PFSK-1 (cell line): ENCODE results near the gene SMIM1.

Experiments
- FOXP2 ChIP-seq: optimal IDR thresholded peaks from 2 replicates; pipeline ENCODE3; 2011; ENCODE audit warnings: borderline replicate concordance, control low read depth, inconsistent platforms; ENCODE audit not compliant: insufficient read depth; ENCODE audit errors: extremely low read length, extremely low read depth
- POLR2AphosphoS5 ChIP-seq: IDR thresholded peaks from 2 replicates; pipeline ENCODE4 v1.6.1; 2012; ENCODE audit warnings: low read depth, mild to moderate bottlenecking, control low read depth, low read length, moderate library complexity
- REST ChIP-seq, 2 experiments: IDR thresholded peaks; 2 replicates each; pipeline versions ENCODE4 v1.6.1 to v1.8.0; 2011 to 2012; ENCODE audit warnings: low read depth in 2 of 2, low read length in 2 of 2, control low read depth in 1 of 2, inconsistent platforms in 1 of 2, mild to moderate bottlenecking in 1 of 2, moderate library complexity in 1 of 2; ENCODE audit not compliant: insufficient read depth in 1 of 2
- SIN3A ChIP-seq: IDR thresholded peaks from 2 replicates; pipeline ENCODE4 v1.6.1; 2012; ENCODE audit warnings: mild to moderate bottlenecking, low read length, moderate library complexity, borderline replicate concordance; ENCODE audit not compliant: insufficient read depth
- TAF1 ChIP-seq: IDR thresholded peaks from 2 replicates; pipeline ENCODE4 v1.6.1; 2012; ENCODE audit warnings: low read length, control low read depth, borderline replicate concordance; ENCODE audit not compliant: insufficient read depth

SMIM1 gene

GRCh38 chr1:3785045-3785444 lies 12.5 kb downstream of the SMIM1 start:
- TF ChIP-seq SIN3A, result no peak
- TF ChIP-seq POLR2AphosphoS5, result no peak
- no peak for TF ChIP-seq REST (IDR thresholded peaks at IDR 0.05; ENCODE audit: insufficient read depth in 1 of 2, low read depth in 2 of 2, low read length in 2 of 2)
- TF ChIP-seq TAF1, result no peak
- no peak for TF ChIP-seq FOXP2

DNA sequence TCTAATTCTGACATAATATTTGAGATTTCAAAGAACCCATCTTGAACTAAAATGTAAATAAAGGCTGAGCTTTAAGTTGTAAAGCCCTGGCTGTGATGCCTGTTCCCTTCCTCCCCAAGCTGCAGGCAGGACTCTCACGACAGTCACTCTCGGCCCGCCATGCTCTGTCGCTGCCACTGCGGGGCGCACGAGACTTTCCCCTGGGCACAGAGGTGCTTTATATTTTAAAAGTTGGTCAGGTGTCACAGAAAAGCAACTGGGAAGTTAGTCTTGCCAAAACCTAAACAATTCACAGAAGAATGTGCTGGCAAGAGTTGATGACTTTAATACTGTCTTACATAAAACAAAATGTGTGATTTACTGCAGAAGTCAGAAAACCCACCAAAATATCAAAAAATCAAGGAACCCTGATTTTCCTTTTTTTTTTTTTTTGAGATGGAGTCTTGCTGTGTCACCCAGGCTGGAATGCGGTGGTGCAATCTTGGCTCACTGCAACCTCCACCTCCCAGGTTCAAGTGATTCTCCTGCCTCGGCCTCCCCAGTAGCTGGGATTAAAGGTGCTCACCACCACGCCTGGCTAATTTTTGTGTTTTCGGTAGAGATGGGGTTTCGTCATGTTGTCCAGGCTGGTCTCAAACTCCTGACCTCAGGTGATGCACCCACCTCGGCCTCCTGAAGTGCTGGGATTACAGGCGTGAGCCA lies 13.1 kb downstream of the SMIM1 start:
- TF ChIP-seq FOXP2 (no peak), REST (IDR thresholded peaks at IDR 0.05; ENCODE audit: insufficient read depth in 1 of 2, low read depth in 2 of 2, low read length in 2 of 2) (no peak)

- no peak for TF ChIP-seq POLR2AphosphoS5
- no peak for TF ChIP-seq TAF1
- TF ChIP-seq SIN3A, result no peak
- no peak for TF ChIP-seq REST (IDR thresholded peaks at IDR 0.05; ENCODE audit: insufficient read depth in 1 of 2, low read depth in 2 of 2, low read length in 2 of 2)
- TF ChIP-seq FOXP2, result no peak
Observed at GRCh38 chr1:3786468-3787348, 14.2 kb downstream of the SMIM1 start.

DNA sequence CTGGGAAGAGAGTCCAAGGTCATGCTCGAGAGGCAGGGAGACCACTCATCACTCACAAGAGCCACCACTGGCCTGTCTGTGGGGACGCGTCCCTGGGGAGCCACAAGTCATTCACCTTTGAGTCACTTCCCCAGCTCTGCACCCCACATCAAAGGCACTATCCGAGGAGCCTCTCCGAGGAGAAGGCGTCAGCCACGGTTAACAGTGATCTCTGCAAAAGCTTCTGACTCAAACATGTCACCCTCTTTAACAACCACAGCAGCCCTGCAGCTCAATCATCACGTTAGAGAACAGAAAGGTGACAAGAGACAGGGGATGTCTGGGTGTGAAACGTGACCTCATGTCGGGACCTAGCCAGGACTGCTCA lies 14.8 kb downstream of the SMIM1 start:
- TF ChIP-seq SIN3A (no peak), REST (IDR thresholded peaks at IDR 0.05; ENCODE audit: insufficient read depth in 1 of 2, low read depth in 2 of 2, low read length in 2 of 2) (no peak), FOXP2 (no peak), POLR2AphosphoS5 (no peak), TAF1 (no peak)
